Neural progenitor cell (in vitro differentiated cells): ENCODE data around the gene PTAFR.

Experiments used
- CTCF ChIP-seq: fragments of 200-600 bp; sonication (generic); IDR thresholded peaks from 2 replicates; pipeline ENCODE4 v1.5.1; 2017; ENCODE audit warnings: antibody characterized with exemption, mild to moderate bottlenecking
- EZH2 ChIP-seq: fragments of 200-600 bp; sonication (generic); IDR thresholded peaks from 2 replicates; pipeline ENCODE4 v1.6.1; 2017; ENCODE audit warnings: antibody characterized with exemption, mild to moderate bottlenecking, moderate library complexity

DNA sequence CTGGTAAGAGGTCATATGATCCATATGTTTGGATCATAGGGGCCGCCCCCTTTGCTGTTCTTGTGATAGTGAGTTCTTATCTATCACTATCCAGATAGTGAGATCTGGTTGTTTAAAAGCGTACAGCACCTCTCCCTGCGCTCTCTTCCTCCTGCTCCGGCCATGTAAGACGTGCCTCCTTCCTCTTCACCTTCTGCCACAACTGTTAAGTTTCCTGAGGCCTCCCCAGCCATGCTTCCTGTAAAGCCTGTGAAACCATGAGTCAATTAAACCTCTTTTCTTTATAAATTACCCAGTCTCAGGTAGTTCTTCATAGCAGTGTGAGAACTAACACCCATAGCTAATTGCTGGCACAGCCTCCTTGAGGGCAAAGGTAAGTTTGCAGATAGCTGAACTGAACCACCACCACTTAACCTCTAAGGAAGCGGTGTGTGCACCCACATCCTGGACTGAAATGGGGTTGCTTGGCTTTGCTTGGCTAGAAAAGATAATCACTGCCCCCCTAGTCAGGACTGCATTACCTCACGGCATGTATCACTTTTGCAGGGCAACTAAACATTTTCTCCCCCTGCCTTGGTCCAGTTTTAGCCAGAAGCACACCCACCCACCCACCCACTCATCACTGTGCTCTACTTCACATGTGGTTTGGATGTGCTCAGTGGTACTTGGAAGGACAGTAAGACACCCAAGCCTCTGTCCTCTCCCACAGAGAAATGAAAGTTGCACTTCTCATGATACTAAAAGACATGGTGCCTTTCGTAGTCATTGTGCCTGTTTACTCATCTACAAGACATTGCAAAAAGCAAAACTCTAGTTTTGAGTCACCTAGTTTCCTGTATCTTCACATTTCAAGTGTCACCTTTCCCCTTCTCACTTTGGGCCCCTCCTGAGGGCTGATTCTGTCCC is 23.1 kb upstream of the PTAFR start:
- TF ChIP-seq CTCF (no peak), EZH2 (no peak)
